HG03432 (cell line): ENCODE results near the gene GAL3ST1.
A peak's percentile ranks its signal among the peaks of the same experiment; 100 is the strongest.
"Not testable (repeated sequence)": the region's sequence is repeated elsewhere in the genome, so short reads cannot be mapped to it uniquely, and the experiment has no call there.

Source experiments
- ATAC-seq: cut with Tn5 transposase; IDR thresholded peaks from one replicate; pipeline ENCODE4 v1.9.1; 2021; ENCODE audit warnings: mild to moderate bottlenecking, moderate library complexity; ENCODE audit not compliant: unreplicated experiment

GAL3ST1 gene

GRCh38 chr22:30596886-30597285 lies 22.4 kb upstream of the GAL3ST1 start:
- ATAC-seq, result no peak

- no peak for ATAC-seq
Measured at GRCh38 chr22:30596199-30596598, 21.7 kb upstream of the GAL3ST1 start.

- not testable (repeated sequence) for ATAC-seq
Measured at GRCh38 chr22:30592360-30592713, 17.9 kb upstream of the GAL3ST1 start.

- ATAC-seq, result peak; percentile 96
Measured at GRCh38 chr22:30591588-30592359, 17.3 kb upstream of the GAL3ST1 start, which contains the start of gene PES1. Gene PES1, minus strand, starts transcription at chr22:30591910. Its CDS starts 77 bp downstream, at chr22:30591833.

GRCh38 chr22:30591191-30591587 lies 16.7 kb upstream of the GAL3ST1 start:
- no peak for ATAC-seq

GRCh38 chr22:30586414-30586813 lies 11.9 kb upstream of the GAL3ST1 start:
- ATAC-seq, result no peak

GRCh38 chr22:30584441-30584840 lies 10.0 kb upstream of the GAL3ST1 start:
- ATAC-seq, result no peak

GRCh38 chr22:30582788-30583545 lies 8.5 kb upstream of the GAL3ST1 start:
- no peak for ATAC-seq

GRCh38 chr22:30582051-30582450 lies 7.6 kb upstream of the GAL3ST1 start:
- ATAC-seq, result no peak

- no peak for ATAC-seq
Measured at GRCh38 chr22:30580896-30581295, 6.4 kb upstream of the GAL3ST1 start.

GRCh38 chr22:30578481-30578880 lies 4.0 kb upstream of the GAL3ST1 start:
- ATAC-seq, result no peak

GRCh38 chr22:30575859-30576258 lies 1.4 kb upstream of the GAL3ST1 start:
- ATAC-seq, result no peak

- no peak for ATAC-seq
Measured at GRCh38 chr22:30574997-30575671, 669 bp upstream of the GAL3ST1 start.

- no peak for ATAC-seq
Measured at GRCh38 chr22:30573594-30574094, 821 bp downstream of the GAL3ST1 start.

GRCh38 chr22:30572840-30573593 lies 1.4 kb downstream of the GAL3ST1 start:
- ATAC-seq, result no peak

GRCh38 chr22:30572210-30572609 lies 2.3 kb downstream of the GAL3ST1 start:
- no peak for ATAC-seq

GRCh38 chr22:30569674-30570202 lies 4.7 kb downstream of the GAL3ST1 start:
- ATAC-seq, result no peak

GRCh38 chr22:30568137-30568805 lies 6.2 kb downstream of the GAL3ST1 start:
- ATAC-seq, result no peak

- ATAC-seq, result not testable (repeated sequence)
Measured at GRCh38 chr22:30567277-30567676, 7.2 kb downstream of the GAL3ST1 start.

GRCh38 chr22:30566125-30566524 lies 8.3 kb downstream of the GAL3ST1 start:
- ATAC-seq, result no peak
